K562 (cell line): Measurements from ENCODE around the gene VTN. TPM values are rescaled to one million over a fixed set of nuclear protein-coding genes. Genes with fewer than 3 reads are reported as not detected.

Source experiments
- CREB1 ChIP-seq, 2 experiments: sonication (generic) in 1 of 2; formaldehyde crosslinking in 1 of 2; IDR thresholded peaks; 2 replicates each; pipeline versions ENCODE4 v1.6.1 to v1.8.0; 2012 to 2022; ENCODE audit warnings: inconsistent platforms in 1 of 2, mild to moderate bottlenecking in 1 of 2, missing genetic modification reagents in 1 of 2, moderate library complexity in 1 of 2
- E2F1 ChIP-seq: sonication (generic); formaldehyde crosslinking; IDR thresholded peaks from 2 replicates; pipeline ENCODE4 v1.8.1; 2023; ENCODE audit warnings: mild to moderate bottlenecking, missing genetic modification reagents, moderate library complexity
- GTF2F1 ChIP-seq: IDR thresholded peaks from 2 replicates; pipeline ENCODE4 v1.6.1; 2011; ENCODE audit warnings: low read depth, low read length, improper control_type of control experiment
- KDM2B ChIP-seq: fragments of 250-450 bp; sonication (Bioruptor Pico); IDR thresholded peaks from 2 replicates; pipeline ENCODE4 v1.8.0; 2021; ENCODE audit warnings: mild to moderate bottlenecking, moderate library complexity
- MBD2 ChIP-seq: sonication (generic); IDR thresholded peaks from 2 replicates; pipeline ENCODE4 v1.6.1; 2016; ENCODE audit warnings: low read depth, borderline replicate concordance
- MTA1 ChIP-seq: fragments of 450-650 bp; IDR thresholded peaks from 2 replicates; pipeline ENCODE4 v1.6.1; 2017; ENCODE audit warnings: borderline replicate concordance
- NR4A1 ChIP-seq, 2 experiments: fragments of 250-450 bp in 1 of 2; fragments of 450-650 bp in 1 of 2; sonication (Bioruptor Pico) in 1 of 2; IDR thresholded peaks; 2 replicates each; pipeline versions ENCODE4 v1.4.0 to v1.6.1; 2016 to 2020; ENCODE audit warnings: mild to moderate bottlenecking in 2 of 2, missing compliant biosample characterization in 1 of 2, missing genetic modification characterization in 1 of 2, moderate library complexity in 1 of 2
- PBX2 ChIP-seq, 2 experiments: IDR thresholded peaks in 1 of 2; conservative IDR thresholded peaks in 1 of 2; 2 replicates each; pipeline ENCODE4 v1.6.1; 2016; ENCODE audit warnings: low read depth in 2 of 2, mild to moderate bottlenecking in 1 of 2, missing compliant biosample characterization in 1 of 2, missing genetic modification characterization in 1 of 2, moderate library complexity in 1 of 2
- SREBF1 ChIP-seq: fragments of 150-350 bp; IDR thresholded peaks from 2 replicates; pipeline ENCODE4 v1.6.1; 2014; ENCODE audit warnings: antibody characterized with exemption, low read depth, low read length, borderline replicate concordance
- ZNF23 ChIP-seq: fragments of 250-450 bp; sonication (Bioruptor Pico); IDR thresholded peaks from 2 replicates; pipeline ENCODE4 v1.4.0; 2020; ENCODE audit warnings: mild to moderate bottlenecking
- ZNF311 ChIP-seq: fragments of 250-450 bp; sonication (Bioruptor Pico); IDR thresholded peaks from 2 replicates; pipeline ENCODE4 v1.4.0; 2020; ENCODE audit warnings: mild to moderate bottlenecking, moderate library complexity
- ZNF408 ChIP-seq: fragments of 250-450 bp; sonication (Bioruptor Pico); IDR thresholded peaks from 2 replicates; pipeline ENCODE4 v1.4.0; 2020; ENCODE audit warnings: low read depth, mild to moderate bottlenecking, moderate library complexity
- polyA plus RNA-seq, 8 experiments: library from polyadenylated mRNA; depleted of rRNA in 4 of 8; stranded (reverse) in 5 of 8; unstranded in 3 of 8; fragments of >200 nt; fragmentation: Nextera tagmentation in 2 of 8; fragmentation: Illumina TruSeq in 1 of 8; extraction: Ambion mirVana in 2 of 8; extraction: Trizol in 1 of 8; gene quantifications; 2 replicates each; pipeline versions ENCODE4 v1.2.1 to v1.2.3, GENCODE V29; 2011 to 2014; ENCODE audit warnings: inconsistent platforms in 1 of 8, missing spikeins in 1 of 8
- total RNA-seq, 7 experiments: library from RNA; depleted of rRNA in 6 of 7; stranded (reverse); fragments of >200 nt in 6 of 7; fragmentation: Illumina TruSeq in 2 of 7; extraction: Trizol in 2 of 7; gene quantifications; 2 replicates each; pipeline versions ENCODE4 v1.2.1 to v1.2.3, GENCODE V29; 2011 to 2021; ENCODE audit warnings: low replicate concordance in 1 of 7
- TF ChIP-seq, protein P1 (sequence below), 3 experiments: fragments of 200-800 bp in 1 of 3; sonication (Bioruptor generic) in 1 of 3; sonication (generic) in 1 of 3; formaldehyde crosslinking in 1 of 3; IDR thresholded peaks; 2 replicates each; pipeline versions ENCODE4 v1.6.1 to v1.8.0; 2016 to 2022; ENCODE audit warnings: mild to moderate bottlenecking in 2 of 3, missing compliant biosample characterization in 2 of 3, missing genetic modification characterization in 2 of 3, missing genetic modification reagents in 1 of 3
- TF ChIP-seq, protein P2 (sequence below): fragments of 250-450 bp; sonication (Bioruptor Pico); IDR thresholded peaks from 2 replicates; pipeline ENCODE4 v1.5.0; 2021; ENCODE audit warnings: mild to moderate bottlenecking, moderate library complexity

Gene VTN
- total and polyA plus RNA-seq, 9 of the 15 experiments (the other 6 are each of a cell fraction or from before 2014, with no cell fraction given) = 0.13 to 1.0 (median 0.29) TPM; not detected in 1

GRCh38 chr17:28384281-28385036 lies 14.4 kb upstream of the VTN start (continued):
- TF ChIP-seq ZNF23 (CRISPR knock-in tag) (no peak), ZNF311 (CRISPR knock-in tag) (no peak), MTA1 (0 out of 2 replicates have a peak, but pooled peaks have one; percentile 35), ZNF408 (CRISPR knock-in tag) (no peak), NR4A1 (CRISPR knock-in tag; IDR thresholded peaks at IDR 0.05) (no peak), NR4A1 (tag; IDR thresholded peaks at IDR 0.05) (no peak), GTF2F1 (no peak), KDM2B (CRISPR knock-in tag) (no peak), SREBF1 (no peak), MBD2 (no peak), E2F1 (no peak), CREB1 (IDR thresholded peaks at IDR 0.05) (peak; percentile 63; the same call in 1 of the 2 replicates), CREB1 (CRISPR knock-in tag; IDR thresholded peaks at IDR 0.05) (no peak; the same call in 1 of the 2 replicates), PBX2 (CRISPR knock-in tag; IDR thresholded peaks at IDR 0.05; ENCODE audit: low read depth) (no peak), PBX2 (tag; conservative IDR thresholded peaks at IDR 0.05; ENCODE audit: low read depth) (no peak)
- TF ChIP-seq, protein P1, sequence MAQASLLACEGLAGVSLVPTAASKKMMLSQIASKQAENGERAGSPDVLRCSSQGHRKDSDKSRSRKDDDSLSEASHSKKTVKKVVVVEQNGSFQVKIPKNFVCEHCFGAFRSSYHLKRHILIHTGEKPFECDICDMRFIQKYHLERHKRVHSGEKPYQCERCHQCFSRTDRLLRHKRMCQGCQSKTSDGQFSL (CRISPR knock-in tag; IDR thresholded peaks at IDR 0.05) = no peak
- TF ChIP-seq, protein P1 (tag; IDR thresholded peaks at IDR 0.05) = no peak
- TF ChIP-seq, protein P2, sequence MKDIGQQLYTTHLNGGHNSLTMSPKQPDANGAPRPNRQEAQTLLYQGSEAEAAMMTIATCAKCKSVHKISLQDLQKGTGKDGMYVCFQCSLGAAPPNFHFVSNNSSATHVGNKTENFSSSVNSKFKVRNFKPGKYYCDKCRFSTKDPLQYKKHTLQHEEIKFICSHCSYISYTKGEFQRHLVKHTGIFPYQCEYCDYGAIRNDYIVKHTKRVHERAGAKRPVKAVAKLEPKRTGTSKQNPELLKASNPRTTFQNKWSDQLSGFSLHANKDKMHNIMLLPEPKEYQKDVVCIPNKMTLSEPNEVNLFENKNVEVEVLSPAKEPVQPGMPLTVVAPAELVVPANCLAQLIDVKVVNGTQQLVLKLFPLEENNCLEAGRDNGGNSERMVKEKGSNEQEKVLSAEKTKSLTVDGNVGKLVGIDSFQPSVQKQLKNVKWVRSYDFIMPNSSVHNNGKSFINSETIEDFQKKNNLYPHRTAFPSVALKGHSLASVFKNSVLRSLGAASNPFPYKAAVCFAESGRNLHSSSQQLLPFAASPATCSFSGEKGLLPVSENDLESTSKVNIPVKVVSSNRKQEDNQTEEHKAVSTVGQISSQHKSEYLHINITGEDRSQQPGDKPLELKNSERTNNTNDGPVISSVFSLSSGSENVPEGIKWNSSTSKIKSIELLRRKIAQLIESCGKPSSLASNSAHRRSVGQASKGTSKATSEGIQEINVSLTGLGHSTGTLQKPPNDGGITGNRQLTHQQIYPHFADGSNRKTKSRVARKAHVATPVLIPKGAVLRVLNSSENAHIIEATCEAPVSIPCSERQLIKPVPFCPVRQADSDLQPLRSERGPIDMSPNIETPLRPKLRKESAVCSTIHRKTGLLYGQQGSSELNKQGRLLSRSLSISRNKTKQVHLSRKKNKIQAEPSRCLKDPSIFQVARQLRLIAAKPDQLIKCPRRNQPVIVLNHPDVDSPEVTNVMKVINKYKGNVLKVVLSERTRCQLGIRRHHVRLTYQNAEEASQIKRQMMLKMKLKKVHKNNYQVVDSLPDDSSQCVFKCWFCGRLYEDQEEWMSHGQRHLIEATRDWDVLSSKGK (CRISPR knock-in tag) = no peak
